GM12801 (cell line): ENCODE measurements around the gene TRAF2.

Experiments used
- TF ChIP-seq, protein P1 (sequence below): IDR thresholded peaks from one replicate; pipeline ENCODE4 v1.5.1; 2011; ENCODE audit warnings: control low read depth; ENCODE audit not compliant: insufficient read length; ENCODE audit errors: extremely low read depth

TRAF2 gene

DNA sequence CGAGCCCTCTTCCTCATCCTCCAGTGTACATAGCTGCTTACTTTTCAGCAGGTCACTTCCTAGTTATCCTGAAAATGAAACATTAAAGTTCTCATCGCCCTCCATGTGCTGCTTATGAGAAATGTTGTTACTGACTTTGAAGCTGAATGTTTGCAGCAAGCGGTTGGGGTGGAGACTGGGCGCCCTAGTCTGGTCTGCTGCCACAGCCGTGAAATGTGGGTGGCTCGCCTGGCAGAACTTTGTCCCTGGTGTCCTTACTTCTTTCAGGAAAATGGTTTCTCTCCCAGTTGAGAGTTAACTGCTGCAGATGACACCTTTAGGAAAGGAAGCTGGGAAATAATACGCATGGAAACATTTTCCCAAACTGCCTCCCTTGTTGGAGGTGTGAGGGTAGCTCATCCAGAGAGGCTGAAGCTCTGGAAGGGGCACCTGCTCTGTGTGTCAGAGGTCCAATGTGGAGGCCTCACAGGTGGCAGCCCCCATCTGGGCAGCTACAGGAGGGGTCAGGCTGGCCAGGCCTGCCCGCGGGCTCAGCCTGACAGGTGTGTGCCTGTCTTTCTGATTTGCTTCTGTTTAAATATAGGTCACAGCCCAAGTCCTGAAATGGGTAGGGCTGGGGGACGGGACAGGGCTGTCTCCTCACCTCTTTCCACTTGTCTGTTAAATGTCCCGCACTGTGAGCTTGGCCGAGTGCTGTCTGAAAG is 24.0 kb downstream of the TRAF2 start:
- TF ChIP-seq, protein P1, sequence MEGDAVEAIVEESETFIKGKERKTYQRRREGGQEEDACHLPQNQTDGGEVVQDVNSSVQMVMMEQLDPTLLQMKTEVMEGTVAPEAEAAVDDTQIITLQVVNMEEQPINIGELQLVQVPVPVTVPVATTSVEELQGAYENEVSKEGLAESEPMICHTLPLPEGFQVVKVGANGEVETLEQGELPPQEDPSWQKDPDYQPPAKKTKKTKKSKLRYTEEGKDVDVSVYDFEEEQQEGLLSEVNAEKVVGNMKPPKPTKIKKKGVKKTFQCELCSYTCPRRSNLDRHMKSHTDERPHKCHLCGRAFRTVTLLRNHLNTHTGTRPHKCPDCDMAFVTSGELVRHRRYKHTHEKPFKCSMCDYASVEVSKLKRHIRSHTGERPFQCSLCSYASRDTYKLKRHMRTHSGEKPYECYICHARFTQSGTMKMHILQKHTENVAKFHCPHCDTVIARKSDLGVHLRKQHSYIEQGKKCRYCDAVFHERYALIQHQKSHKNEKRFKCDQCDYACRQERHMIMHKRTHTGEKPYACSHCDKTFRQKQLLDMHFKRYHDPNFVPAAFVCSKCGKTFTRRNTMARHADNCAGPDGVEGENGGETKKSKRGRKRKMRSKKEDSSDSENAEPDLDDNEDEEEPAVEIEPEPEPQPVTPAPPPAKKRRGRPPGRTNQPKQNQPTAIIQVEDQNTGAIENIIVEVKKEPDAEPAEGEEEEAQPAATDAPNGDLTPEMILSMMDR, result no peak

DNA sequence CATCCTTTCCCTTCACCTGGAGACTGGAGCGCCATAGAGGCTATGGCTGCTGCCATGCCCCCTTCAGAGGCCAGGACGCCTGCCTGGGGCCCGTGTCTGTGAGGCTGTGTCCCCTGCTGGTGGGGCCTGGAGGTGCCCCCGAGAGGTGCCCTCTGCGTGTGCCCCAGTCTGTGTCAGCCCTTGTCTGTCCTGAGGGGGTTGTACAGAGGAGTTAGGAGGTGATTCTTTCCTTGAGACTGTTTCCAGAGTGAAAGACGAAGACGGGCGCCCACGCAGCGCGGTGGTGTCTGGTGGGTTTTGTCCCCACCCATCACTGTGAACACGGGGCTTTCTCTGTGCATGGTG is 24.6 kb downstream of the TRAF2 start:
- TF ChIP-seq, protein P1, result no peak

DNA sequence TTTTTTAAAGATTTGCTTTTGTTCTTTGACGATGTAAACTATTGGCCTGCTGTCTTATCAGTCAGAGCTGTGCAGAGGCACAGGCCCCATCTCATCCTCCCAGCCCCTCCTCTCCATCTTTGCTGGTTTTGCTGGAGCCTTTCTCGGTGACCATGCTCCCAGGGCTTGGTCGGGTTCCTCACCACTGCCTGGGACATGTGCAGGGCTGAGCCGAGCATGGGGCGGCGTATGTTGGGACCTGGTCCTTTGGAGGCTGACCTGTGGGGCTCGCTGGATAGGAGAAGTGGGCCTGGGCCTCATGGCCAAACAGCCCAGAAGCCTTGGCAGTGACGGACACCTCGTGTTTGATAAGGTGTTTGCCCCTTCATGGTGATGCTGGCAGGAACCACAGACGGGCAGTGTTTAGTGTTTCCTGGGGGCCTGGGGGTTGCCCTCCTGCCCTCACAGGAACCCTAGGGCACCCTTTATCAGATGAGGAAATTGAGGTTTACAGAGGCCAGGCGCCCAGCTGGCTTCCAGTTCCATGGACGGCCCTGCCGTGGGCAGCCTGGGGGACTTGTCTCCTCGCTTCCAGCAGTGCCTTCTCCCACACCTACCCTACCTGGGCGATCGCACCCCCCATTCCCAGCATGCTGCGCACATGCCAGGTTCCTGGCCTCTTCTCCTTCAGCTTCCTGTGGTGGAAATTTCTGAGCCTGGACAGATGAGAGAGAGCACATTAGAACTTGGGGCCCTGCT is 27.6 kb downstream of the TRAF2 start:
- TF ChIP-seq, protein P1, result no peak

DNA sequence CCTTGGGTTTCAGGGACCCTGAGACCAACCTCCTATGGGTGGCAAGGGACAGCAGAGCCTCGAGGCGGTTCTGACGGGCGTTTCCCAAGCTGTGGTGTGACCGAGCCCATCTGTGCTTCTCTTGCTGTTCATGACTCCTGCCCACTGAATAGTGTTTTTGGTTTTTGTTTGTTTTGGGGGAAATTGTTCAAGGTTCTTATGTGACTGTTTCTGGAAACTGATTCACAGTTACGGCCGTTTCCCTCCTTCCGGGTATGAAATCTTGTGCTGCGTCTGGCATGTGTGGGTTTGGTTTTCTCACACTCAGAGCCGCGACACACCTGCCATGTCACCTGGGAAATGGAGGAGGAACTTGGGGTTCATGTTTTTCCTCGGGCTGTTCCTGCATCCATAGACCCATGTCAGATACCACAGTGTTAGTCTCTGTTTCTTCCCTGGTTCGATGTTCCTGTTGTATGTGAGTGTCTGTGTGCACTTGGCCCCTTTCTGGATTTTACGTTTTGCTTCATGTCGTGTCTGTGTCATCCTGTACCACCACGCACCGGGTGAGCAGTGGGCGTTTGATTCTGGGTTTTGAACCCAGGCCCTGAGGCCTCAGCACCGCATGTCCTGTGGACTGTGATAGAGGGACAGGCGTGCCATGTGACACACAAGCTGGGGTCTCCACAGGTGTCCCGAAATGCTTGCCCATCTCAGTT is 29.5 kb downstream of the TRAF2 start:
- TF ChIP-seq, protein P1, result no peak

DNA sequence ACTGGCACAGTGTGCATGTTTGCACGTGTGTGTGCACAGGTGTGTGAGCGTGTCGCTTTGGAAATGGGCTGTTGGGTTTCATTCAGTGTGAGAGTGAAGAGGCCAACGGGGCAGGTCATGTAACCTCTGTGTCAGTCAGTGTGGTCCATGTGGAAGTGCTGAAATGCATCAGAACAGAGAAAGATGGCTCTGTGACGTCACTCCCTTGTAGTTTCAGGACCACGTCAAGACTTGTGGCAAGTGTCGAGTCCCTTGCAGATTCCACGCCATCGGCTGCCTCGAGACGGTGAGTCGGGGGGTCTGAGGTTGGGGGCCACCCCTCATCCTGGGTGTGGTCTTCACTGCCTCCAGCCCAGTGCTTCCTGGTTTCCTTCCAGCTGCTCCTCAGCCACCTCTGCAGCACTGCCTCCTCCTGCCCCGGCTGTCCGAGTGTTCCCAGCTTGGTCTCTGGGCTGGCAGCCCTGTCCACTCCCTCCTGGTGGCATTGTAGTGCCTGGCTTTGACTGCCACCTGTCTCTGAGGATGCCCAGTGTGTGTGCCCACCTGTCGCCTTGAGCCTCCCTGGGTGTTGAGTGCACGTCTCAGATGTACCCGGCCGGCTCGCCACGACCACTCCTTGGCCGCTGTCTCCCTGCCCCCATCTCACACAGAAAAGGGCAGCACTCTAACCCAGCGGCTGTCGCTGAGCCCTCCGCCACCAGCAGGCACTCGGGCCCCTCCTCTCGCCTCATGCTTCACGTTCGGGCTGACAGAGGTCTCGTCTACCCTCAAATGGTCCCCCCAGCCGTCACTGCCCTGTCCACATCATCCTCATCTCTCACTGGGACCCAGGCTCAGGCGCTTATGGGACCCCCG is 30.2 kb downstream of the TRAF2 start:
- TF ChIP-seq, protein P1, result no peak

DNA sequence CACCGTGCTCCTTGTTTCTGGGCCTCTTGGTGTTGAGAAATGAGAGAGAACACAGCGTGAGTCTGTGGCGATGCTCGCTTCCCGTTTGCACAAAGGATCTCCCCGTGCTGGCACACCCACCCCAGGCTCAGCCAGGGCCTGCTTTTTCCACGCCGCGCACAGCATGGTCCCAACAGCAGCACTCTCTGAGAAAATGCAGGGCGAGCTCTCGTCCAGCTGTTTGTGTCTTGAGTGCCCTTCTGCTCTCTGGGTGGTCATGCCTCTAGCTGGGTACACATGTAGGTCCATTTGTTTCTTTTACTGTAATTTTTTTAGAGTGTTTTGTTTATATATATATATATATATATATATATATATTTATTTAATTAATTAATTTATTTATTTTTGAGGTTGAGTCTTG is 31.6 kb downstream of the TRAF2 start:
- TF ChIP-seq, protein P1, result no peak

DNA sequence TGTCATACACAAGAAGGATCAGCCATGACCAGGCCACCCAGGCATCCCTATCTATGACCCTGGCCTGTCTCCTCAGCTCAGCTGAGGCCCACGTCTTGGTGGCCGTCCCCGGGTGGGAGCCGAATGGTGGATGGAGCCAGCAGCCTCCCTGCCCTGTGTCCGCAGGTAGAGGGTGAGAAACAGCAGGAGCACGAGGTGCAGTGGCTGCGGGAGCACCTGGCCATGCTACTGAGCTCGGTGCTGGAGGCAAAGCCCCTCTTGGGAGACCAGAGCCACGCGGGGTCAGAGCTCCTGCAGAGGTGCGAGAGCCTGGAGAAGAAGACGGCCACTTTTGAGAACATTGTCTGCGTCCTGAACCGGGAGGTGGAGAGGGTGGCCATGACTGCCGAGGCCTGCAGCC is 33.8 kb downstream of the TRAF2 start:
- TF ChIP-seq, protein P1, result no peak
